Measurements from ENCODE around the gene TNFRSF9.

Gene TNFRSF9

DNA sequence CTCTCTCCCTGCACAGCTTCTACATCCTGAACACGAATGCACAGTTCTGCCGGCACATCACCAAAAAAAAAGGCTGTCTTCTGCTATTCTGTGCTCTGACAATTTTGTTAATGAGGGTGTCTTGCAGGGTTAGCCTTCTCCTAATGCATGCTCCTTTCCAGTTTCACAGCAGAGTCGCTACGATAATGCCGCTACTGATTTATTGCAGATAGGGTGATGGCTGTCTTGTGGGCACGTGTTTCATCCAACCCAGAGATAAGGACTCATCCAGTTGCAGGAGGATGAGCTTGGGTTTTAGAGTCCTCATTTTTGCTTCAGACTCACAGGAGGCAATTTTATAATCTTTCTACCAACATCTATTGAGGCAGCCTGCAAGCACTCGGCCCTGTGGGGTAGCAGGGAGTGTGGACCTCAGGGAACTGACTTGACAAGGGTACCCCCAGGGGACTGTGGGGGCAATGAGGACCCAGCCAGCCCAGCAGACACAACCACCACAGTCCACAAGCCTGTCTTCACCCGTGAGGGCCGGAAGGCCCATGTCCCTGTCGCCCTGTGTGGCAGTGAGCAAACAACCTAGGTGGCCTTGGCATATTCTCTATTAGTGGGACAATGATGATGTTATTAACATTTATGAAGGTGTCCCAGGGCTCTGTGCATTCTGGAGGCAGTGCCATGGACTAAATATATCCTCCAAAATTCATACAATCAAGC, 72.4 kb downstream of the TNFRSF9 start:
- no peak for DNase-seq

GRCh38 chr1:7865978-7866377, 74.7 kb downstream of the TNFRSF9 start:
- no peak for DNase-seq
